Measurements from ENCODE around the gene DDX55.
"Not testable (repeated sequence)": the region's sequence is repeated elsewhere in the genome, so short reads cannot be mapped to it uniquely, and the experiment has no call there.

The DDX55 gene, protein sequence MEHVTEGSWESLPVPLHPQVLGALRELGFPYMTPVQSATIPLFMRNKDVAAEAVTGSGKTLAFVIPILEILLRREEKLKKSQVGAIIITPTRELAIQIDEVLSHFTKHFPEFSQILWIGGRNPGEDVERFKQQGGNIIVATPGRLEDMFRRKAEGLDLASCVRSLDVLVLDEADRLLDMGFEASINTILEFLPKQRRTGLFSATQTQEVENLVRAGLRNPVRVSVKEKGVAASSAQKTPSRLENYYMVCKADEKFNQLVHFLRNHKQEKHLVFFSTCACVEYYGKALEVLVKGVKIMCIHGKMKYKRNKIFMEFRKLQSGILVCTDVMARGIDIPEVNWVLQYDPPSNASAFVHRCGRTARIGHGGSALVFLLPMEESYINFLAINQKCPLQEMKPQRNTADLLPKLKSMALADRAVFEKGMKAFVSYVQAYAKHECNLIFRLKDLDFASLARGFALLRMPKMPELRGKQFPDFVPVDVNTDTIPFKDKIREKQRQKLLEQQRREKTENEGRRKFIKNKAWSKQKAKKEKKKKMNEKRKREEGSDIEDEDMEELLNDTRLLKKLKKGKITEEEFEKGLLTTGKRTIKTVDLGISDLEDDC

GRCh38 chr12:123601602-123602489 lies at the start of gene DDX55:
DDX55 (plus strand) TSS chr12:123602099; CDS start chr12:123602149, 50 bp downstream.
- peak; percentile 88 for DNase-seq
- ATAC-seq: peak; percentile 96

DNA sequence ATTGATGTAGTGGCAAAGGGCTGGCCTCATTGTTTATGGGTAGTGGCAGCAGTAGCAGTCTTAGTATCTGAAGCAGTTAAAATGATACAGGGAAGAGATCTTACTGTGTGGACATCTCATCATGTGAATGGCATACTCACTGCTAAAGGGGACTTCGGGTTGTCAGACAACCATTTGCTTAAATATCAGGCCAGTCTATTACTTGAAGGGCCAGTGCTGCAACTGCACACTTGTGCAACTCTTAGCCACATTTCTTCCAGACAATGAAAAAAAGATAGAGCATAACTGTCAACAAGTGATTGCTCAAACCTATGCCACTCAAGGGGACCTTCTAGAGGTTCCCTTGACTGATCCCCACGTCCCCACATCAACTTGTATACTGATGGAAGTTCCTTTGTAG lies 47.8 kb upstream of the DDX55 start:
- ATAC-seq, DNase-seq: not testable (repeated sequence)

- DNase-seq, ATAC-seq: not testable (repeated sequence)
Observed at GRCh38 chr12:123554843-123555242, 47.1 kb upstream of the DDX55 start.

DNA sequence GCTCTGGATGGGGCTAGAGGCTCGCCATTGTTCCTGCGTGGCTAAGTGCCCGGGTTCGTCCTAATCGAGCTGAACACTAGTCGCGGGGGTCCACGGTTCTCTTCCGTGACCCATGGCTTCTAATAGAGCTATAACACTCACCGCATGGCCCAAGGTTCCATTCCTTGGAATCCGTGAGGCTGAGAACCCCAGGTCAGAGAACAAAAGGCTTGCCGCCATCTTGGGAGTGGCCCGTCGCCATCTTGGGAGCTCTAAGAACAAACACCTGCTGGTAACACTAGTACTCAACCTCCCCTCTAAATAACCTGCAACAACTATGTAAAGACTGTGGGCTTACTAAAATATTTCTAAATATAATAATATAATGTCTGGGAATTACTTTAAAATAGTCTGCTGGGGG lies 43.4 kb upstream of the DDX55 start:
- ATAC-seq, DNase-seq: not testable (repeated sequence)

GRCh38 chr12:123559468-123559867 lies 42.4 kb upstream of the DDX55 start:
- no peak for ATAC-seq
- no peak for DNase-seq

GRCh38 chr12:123571343-123571813 lies 30.5 kb upstream of the DDX55 start:
- ATAC-seq: no peak
- DNase-seq: no peak

DNA sequence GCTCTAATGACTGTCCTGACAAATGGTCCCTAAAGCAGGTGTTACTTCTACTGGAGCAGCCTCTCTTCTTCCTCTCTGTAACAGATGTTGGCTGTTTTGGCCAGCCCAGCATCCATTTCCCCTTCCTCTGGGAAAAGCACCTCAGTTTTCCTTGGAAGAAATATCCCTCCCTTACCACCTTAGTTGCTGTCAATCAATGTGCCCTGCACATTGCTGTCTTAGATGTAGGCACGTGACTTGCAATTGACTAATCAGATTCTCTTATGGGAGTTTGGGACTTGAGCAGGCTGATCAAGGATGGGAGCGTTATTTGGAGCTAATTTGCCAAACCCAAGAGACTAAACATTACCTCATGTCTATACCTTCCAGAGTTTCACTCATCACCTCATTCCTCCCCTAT lies 29.5 kb upstream of the DDX55 start:
- ATAC-seq (no peak), DNase-seq (no peak)

DNA sequence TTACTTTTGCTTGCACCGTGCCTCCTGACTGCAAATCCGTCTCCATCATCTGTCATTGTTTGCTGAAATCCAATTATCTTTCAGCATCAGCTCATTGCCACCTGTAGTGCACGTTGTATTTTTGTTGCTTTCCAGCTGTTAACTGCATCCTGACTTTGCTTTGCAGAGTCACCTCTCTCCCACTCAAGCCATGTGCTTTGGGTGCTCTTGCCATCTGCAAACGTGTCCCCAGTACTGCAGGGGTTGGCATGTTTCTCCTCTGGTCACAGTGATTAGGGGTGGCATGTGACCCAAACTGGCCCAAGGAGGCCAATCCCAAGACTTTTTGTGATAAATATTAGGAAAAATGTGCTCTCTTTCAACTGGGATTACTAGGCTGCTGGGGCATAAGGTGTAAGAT lies 28.0 kb upstream of the DDX55 start:
- DNase-seq (no peak), ATAC-seq (no peak)

GRCh38 chr12:123576611-123577010 lies 25.3 kb upstream of the DDX55 start:
- no peak for DNase-seq
- ATAC-seq: no peak

DNA sequence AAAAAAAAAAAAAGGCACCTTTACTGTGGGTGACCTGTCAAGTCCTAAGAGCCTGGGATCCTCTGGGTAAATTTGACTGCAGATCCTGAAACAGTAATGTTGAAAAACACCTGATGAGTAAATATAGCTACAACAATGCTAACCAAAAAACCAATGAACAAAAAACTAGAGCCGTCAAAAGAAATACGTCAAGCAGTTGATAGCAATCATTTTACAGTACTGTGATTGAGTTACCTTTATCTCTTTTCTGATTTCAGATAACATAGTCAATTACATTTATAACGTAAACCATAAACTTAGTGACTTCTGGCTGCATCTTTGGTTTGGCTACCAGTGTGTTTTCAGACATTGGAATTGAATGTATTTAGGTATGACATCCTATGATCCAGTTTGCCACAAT lies 23.7 kb upstream of the DDX55 start:
- ATAC-seq (no peak), DNase-seq (no peak)

DNA sequence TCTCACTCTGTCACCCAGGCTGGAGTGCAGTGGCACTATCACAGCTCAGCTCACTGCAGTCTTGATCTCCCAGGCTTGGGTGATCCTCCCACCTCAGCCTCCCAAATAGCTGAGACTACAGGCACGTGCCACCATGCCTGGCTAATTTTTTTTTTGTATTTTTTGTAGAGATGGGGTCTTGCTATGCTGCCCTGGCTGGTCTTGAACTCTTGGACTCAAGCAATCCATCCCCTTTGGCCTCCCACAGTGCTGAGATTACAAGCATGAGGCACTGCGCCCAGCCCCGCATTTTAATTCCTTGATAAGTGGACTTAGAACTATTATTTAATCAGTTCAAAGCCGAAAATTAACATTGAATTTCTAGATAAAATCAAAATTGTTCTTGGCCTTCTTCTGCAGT lies 23.1 kb upstream of the DDX55 start:
- not testable (repeated sequence) for ATAC-seq, DNase-seq

DNA sequence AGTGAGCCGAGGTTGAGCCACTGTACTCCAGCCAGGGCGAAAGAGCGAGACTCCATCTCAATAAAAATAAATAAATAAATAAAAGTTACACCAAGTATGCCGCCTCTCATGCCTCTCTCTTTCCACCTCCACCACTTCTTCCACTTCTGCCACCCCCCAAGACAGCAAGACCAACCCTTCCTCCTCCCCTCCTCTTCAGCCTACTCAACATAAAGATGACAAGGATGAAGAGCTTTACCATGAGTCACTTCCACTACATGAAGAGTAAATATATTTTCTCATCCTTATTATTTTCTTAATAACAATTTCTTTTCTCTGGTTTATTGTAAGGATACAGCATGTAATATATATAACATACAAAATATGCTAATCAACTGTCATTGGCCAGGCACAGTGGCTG lies 21.1 kb upstream of the DDX55 start:
- no peak for ATAC-seq

DNA sequence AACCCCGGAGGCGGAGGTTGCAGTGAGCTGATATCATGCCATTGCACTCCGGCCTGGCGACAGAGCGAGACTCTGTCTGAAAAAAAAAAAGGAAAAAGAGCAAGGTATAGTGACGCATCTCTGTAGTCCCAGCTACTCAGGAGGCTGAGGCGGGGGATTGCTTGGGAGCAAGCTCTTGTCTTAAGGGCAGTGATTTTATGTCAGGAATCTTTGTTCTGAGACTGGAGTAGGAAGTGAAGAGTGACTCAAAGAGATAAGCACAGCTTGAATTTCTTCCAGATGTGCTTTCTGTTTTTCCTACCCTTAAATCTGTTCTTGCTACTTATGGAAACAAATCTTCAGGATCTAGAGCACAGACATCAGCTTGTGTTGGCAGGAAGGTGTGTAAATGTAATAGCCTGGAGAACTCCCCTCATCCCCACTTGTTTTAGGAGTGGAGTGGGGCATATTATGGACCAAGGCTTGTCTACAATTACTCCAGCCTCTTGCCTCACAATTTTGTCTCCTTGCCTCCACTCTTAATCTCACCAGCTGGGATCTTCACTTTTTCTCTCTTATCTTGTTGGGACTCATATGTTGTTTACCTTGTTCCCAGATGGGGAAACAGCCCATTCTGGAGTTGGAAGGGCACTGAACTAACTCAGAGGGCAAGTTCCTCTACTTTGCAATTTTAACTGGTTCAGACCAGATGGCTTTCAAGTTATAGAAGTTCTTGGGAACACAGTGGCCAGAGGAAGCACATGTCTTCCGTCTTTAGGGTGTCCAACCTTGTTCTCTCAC lies 10.0 kb upstream of the DDX55 start:
- no peak for DNase-seq
- ATAC-seq: no peak

More for the DNA sequence above, 21.1 kb upstream of the DDX55 start:
- no peak for DNase-seq

DNA sequence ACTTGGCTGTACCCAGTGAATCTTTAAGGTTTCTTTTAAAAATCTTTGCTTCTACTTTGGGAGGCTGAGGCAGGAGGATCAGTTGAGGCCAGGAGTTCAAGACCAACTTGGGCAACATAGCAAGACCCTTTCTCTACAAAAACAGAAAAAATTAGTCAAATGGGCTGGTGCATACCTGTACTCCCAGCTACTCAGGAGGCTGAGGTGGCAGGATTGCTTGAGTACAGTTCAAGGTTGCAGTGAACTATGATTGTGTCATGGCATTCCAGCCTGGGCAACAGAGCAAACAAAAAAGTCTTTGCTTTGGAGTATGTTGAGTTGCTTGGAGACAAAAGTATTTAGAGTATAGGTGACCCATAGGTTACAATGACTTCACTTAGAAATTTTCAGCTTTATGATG lies 6.2 kb upstream of the DDX55 start:
- DNase-seq (no peak), ATAC-seq (no peak)

GRCh38 chr12:123597100-123597499 lies 4.8 kb upstream of the DDX55 start:
- DNase-seq (no peak), ATAC-seq (no peak)

GRCh38 chr12:123598522-123598921 lies 3.4 kb upstream of the DDX55 start:
- ATAC-seq (no peak), DNase-seq (no peak)

DNA sequence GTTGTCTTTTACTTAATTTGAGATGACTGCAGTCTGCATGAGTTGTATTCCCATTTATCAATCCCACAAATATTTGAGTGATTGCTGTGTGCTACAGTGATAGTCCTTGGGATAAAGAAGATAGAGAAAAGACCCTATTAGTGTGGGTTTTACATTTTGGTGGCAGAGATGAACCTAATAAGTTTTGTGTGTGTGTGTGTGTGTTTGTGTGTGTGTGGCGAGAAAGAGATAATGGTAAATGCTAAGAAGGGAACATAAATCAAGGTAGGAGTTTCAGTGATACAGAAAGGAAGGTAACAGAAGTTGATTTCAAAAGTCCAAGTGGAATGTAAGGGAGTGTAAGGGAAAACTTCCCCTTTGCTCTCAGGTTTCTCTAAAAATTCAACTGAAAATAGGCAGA lies 2.6 kb upstream of the DDX55 start:
- ATAC-seq (no peak), DNase-seq (no peak)

GRCh38 chr12:123599721-123600120 lies 2.2 kb upstream of the DDX55 start:
- ATAC-seq (no peak), DNase-seq (no peak)

GRCh38 chr12:123602651-123603195 lies 824 bp downstream of the DDX55 start:
- ATAC-seq (no peak), DNase-seq (no peak)

GRCh38 chr12:123603495-123603894 lies 1.6 kb downstream of the DDX55 start:
- not testable (repeated sequence) for ATAC-seq, DNase-seq

DNA sequence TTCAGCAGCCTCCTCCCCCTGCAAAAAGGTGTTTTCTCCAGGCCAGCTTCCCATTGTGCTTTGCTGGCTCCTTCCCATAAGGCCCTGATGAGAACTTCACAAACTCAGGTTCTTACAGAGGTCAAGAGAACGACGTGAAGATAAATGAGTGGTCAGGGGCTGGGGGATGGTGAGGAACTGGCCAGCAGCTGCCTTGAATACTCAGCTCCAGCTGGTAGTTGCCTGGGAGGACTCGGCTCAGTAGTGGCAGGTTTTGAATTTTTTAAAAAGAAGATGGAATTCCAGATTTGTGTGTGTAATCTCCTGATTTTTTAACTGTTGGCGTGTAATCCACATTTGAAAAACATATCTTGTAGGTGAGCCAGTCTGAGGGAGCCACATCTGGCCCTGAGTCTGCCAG lies 5.9 kb downstream of the DDX55 start:
- no peak for DNase-seq
- ATAC-seq: no peak
